DND-41 (cell line): Measurements from ENCODE around the gene ATXN7L3B.
A peak's percentile ranks its signal among the peaks of the same experiment; 100 is the strongest.

Experiments
- ATAC-seq: fragments of 200-7000 bp; cut with Tn5 transposase; 3 replicates; pipeline ENCODE4 v1.9.1; 2021; ENCODE audit warnings: low read depth; ENCODE audit not compliant: insufficient read depth
- DNase-seq: peaks from one replicate; pipeline ENCODE4 v3.0.0-alpha.2; 2020
- H2AFZ ChIP-seq: 2 replicates; pipeline ENCODE4 v1.6.0; 2012; ENCODE audit warnings: low read depth, low read length
- H3K27ac ChIP-seq: 2 replicates; pipeline ENCODE4 v1.5.1; 2012; ENCODE audit warnings: low read length, inconsistent platforms
- H3K27me3 ChIP-seq: fragments of 200-600 bp; sonication (generic); 2 replicates; pipeline ENCODE4 v1.6.0; 2012; ENCODE audit warnings: low read length, mild to moderate bottlenecking, inconsistent platforms; ENCODE audit not compliant: insufficient read depth, poor library complexity
- H3K36me3 ChIP-seq: 2 replicates; pipeline ENCODE4 v1.5.1; 2012; ENCODE audit warnings: low read length, inconsistent platforms; ENCODE audit not compliant: insufficient read depth
- H3K4me1 ChIP-seq: 2 replicates; pipeline ENCODE4 v1.5.1; 2012; ENCODE audit warnings: mild to moderate bottlenecking, low read length; ENCODE audit not compliant: insufficient read depth
- H3K4me2 ChIP-seq: 2 replicates; pipeline ENCODE4 v1.6.0; 2012; ENCODE audit warnings: mild to moderate bottlenecking, moderate library complexity, low read length, inconsistent platforms; ENCODE audit not compliant: insufficient read depth
- H3K4me3 ChIP-seq, 2 experiments: fragments of 200-600 bp in 1 of 2; shearing (Covaris generic) in 1 of 2; 2 replicates each; pipeline ENCODE4 v1.5.1; 2012 to 2016; ENCODE audit warnings: inconsistent platforms in 2 of 2, low read length in 2 of 2, mild to moderate bottlenecking in 2 of 2, low read depth in 1 of 2, moderate library complexity in 1 of 2
- H3K79me2 ChIP-seq: 2 replicates; pipeline ENCODE4 v1.6.0; 2012; ENCODE audit warnings: low read length, inconsistent platforms; ENCODE audit not compliant: insufficient read depth
- H3K9ac ChIP-seq: 2 replicates; pipeline ENCODE4 v1.6.0; 2012; ENCODE audit warnings: low read depth, mild to moderate bottlenecking, inconsistent platforms, low read length, moderate library complexity
- H3K9me3 ChIP-seq: 2 replicates; pipeline ENCODE4 v1.5.1; 2012; ENCODE audit warnings: low read length, moderate library complexity, mild to moderate bottlenecking, inconsistent platforms; ENCODE audit not compliant: insufficient read depth, severe bottlenecking
- H4K20me1 ChIP-seq: 2 replicates; pipeline ENCODE4 v1.6.0; 2012; ENCODE audit warnings: low read length; ENCODE audit not compliant: insufficient read depth
- EZH2 ChIP-seq: IDR thresholded peaks from 3 replicates; pipeline ENCODE4 v1.6.1; 2012; ENCODE audit warnings: borderline replicate concordance, low read depth, mild to moderate bottlenecking, moderate library complexity, low read length, inconsistent platforms; ENCODE audit not compliant: severe bottlenecking
- TF ChIP-seq, protein P1 (sequence below): IDR thresholded peaks from 2 replicates; pipeline ENCODE4 v1.5.1; 2012; ENCODE audit warnings: borderline replicate concordance, low read length, moderate library complexity, mild to moderate bottlenecking; ENCODE audit not compliant: poor library complexity, severe bottlenecking; ENCODE audit errors: extremely low read depth

The ATXN7L3B gene

DNA sequence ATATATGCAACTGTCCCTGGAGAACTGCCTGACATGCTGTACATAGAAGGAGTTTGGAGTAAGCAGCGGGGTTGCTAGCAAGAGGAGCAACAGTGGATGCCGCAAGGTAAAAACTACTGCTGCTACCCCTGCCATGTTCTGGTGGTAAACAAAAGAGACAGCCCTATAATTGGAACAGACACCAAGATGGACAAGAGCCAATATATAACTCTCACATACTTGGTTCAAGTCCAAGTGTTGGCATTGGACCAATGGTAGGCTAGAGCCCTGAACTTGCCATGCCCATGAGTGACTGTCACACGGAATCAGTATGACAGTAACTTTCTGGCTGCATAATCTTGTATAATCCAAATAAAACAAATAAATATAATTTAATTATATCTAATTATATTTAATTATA, 13.7 kb downstream of the ATXN7L3B start:
- H3K4me1 ChIP-seq: no peaks in the 10 kb centered on the region
- H3K79me2 ChIP-seq: no peaks in the 10 kb centered on the region
- DNase-seq (no peak), ATAC-seq (no peak)
- H3K27ac ChIP-seq: no peak overlapping the region
- H3K9ac ChIP-seq: no peak overlapping the region
- H3K36me3 ChIP-seq: no peaks in the 10 kb centered on the region
- H4K20me1 ChIP-seq: no peaks in the 10 kb centered on the region
- no peaks in the 10 kb centered on the region for H3K9me3 ChIP-seq
- H3K4me2 ChIP-seq: no peak overlapping the region
- no peaks in the 10 kb centered on the region for H3K27me3 ChIP-seq
- no peak overlapping the region for H3K4me3 ChIP-seq
- H2AFZ ChIP-seq: no peak overlapping the region
- TF ChIP-seq, protein P1, sequence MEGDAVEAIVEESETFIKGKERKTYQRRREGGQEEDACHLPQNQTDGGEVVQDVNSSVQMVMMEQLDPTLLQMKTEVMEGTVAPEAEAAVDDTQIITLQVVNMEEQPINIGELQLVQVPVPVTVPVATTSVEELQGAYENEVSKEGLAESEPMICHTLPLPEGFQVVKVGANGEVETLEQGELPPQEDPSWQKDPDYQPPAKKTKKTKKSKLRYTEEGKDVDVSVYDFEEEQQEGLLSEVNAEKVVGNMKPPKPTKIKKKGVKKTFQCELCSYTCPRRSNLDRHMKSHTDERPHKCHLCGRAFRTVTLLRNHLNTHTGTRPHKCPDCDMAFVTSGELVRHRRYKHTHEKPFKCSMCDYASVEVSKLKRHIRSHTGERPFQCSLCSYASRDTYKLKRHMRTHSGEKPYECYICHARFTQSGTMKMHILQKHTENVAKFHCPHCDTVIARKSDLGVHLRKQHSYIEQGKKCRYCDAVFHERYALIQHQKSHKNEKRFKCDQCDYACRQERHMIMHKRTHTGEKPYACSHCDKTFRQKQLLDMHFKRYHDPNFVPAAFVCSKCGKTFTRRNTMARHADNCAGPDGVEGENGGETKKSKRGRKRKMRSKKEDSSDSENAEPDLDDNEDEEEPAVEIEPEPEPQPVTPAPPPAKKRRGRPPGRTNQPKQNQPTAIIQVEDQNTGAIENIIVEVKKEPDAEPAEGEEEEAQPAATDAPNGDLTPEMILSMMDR: no peak
- no peak for TF ChIP-seq EZH2

DNA sequence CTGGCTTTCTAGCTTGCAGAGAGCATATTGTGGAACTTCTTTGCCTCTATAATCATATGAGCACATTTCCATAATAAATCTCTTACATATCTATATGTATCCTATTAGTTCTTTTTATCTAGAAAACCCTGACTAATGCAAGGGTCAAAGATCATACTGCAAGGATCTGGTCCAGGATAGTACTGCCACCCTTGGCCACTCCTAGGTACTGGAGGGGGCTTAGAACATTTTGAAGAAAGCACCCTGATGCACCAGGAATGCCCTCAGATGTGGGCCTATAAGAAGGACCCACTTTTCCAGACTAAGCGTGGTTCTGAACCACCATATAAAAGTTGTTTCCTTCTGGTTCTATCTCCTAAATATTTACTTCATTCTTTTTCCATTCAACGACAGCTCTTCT, 14.6 kb downstream of the ATXN7L3B start:
- no peak overlapping the region for H3K4me3 ChIP-seq
- no peaks in the 10 kb centered on the region for H3K9me3 ChIP-seq
- no peak for TF ChIP-seq EZH2
- TF ChIP-seq, protein P1: peak; percentile 14
- H4K20me1 ChIP-seq: no peaks in the 10 kb centered on the region
- no peaks in the 10 kb centered on the region for H3K27me3 ChIP-seq
- ATAC-seq: peak; percentile 50; the same call in 1 of the 3 replicates
- H3K27ac ChIP-seq: no peak overlapping the region
- H3K4me2 ChIP-seq: no peak overlapping the region
- no peaks in the 10 kb centered on the region for H3K36me3 ChIP-seq
- no peaks in the 10 kb centered on the region for H3K79me2 ChIP-seq
- no peak overlapping the region for H2AFZ ChIP-seq
- no peak for DNase-seq
- H3K4me1 ChIP-seq: no peaks in the 10 kb centered on the region
- no peak overlapping the region for H3K9ac ChIP-seq

DNA sequence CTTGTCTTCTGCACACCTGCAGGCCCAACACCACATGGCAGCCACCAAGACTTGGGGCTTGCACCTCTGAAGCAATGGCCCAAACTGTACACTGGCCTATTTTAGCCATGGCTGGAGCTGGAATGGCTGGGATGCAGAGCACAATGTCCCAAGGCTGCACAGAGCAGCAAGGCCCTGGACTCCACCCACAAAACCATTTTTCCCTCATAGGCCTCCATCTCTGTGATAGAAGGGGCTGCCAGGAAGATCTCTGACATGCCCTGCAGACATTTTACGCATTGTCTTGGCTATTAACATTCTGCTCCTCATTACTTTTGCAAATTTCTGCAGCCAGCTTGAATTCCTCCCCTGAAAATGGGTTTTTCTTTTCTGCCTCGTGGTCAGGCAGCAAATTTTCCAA, 22.1 kb downstream of the ATXN7L3B start:
- H3K27ac ChIP-seq: no peak overlapping the region
- H3K4me2 ChIP-seq: no peak overlapping the region
- no peaks in the 10 kb centered on the region for H3K9me3 ChIP-seq
- no peak for TF ChIP-seq EZH2
- TF ChIP-seq, protein P1: no peak
- no peak overlapping the region for H2AFZ ChIP-seq
- H3K36me3 ChIP-seq: no peaks in the 10 kb centered on the region
- H3K79me2 ChIP-seq: no peaks in the 10 kb centered on the region
- no peaks in the 10 kb centered on the region for H4K20me1 ChIP-seq
- no peak overlapping the region for H3K9ac ChIP-seq
- no peak overlapping the region for H3K4me3 ChIP-seq
- DNase-seq (no peak), ATAC-seq (no peak)
- H3K27me3 ChIP-seq: no peaks in the 10 kb centered on the region
- H3K4me1 ChIP-seq: no peaks in the 10 kb centered on the region

DNA sequence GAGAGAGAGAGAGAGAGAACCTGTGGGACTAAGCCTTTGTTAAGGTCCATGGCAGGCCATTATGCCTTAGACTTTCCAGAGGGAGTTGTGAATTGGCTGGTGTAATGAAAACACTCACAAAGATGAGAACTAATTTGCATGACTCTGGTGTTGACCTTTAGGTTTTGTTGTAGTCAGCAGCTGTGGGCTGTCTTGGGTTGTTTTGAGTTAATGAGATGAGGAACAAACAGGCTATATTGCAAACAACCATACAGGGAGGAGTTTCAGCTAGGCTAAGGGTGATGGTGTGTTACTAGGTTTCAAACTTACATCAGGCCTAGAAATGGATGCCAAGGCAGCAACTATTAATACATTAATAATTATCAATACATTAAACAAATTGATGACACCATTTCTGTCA, 26.3 kb downstream of the ATXN7L3B start:
- ATAC-seq (no peak), DNase-seq (no peak)
- no peaks in the 10 kb centered on the region for H3K4me1 ChIP-seq
- no peaks in the 10 kb centered on the region for H4K20me1 ChIP-seq
- no peak overlapping the region for H3K9ac ChIP-seq
- TF ChIP-seq EZH2: no peak
- TF ChIP-seq, protein P1: no peak
- no peak overlapping the region for H3K27ac ChIP-seq
- no peaks in the 10 kb centered on the region for H3K36me3 ChIP-seq
- no peak overlapping the region for H3K4me2 ChIP-seq
- no peak overlapping the region for H3K4me3 ChIP-seq
- H3K79me2 ChIP-seq: no peaks in the 10 kb centered on the region
- H3K9me3 ChIP-seq: no peaks in the 10 kb centered on the region
- no peaks in the 10 kb centered on the region for H3K27me3 ChIP-seq
- H2AFZ ChIP-seq: no peak overlapping the region
